Measurements from ENCODE around the gene PTPRD.
A peak's percentile ranks its signal among the peaks of the same experiment; 100 is the strongest.

The PTPRD gene

DNA sequence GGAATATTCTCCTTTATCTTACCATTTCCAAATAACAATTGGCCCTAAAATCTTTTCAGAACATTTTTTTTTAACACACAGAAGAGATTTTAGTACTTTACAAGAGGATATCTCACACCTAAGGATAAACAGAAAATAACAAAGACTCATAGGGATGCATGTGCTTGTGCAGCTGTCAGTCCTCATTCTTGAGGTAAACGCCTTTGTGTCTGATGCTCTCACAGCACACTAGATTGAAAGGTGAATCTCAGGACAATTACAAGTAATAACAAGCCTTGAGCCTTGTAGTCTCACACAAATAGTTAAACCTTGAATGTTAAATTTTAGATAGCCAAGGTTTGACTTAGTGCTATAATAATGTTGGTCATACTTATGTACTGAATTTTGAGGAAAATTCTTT lies 439.2 kb downstream of the PTPRD start:
- DNase-seq = no peak

DNA sequence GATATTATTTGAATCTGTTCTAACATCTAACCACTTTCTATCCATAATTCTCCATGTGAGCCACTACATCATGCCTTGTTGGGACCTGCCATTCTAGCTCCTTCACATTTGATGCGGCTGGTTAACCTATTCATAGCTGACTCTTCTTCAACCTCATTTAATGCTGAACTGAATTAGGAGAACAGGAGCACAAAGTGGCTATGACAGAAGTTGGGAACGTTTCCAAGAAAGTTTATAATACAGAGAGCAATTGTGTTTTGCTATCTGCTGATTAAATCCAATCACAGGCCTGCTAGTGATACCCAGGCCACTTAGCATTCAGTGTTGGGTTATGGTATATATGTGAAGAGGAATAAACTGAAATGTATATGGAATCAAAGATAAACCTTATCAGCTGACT lies 440.3 kb downstream of the PTPRD start:
- no peak for DNase-seq

DNA sequence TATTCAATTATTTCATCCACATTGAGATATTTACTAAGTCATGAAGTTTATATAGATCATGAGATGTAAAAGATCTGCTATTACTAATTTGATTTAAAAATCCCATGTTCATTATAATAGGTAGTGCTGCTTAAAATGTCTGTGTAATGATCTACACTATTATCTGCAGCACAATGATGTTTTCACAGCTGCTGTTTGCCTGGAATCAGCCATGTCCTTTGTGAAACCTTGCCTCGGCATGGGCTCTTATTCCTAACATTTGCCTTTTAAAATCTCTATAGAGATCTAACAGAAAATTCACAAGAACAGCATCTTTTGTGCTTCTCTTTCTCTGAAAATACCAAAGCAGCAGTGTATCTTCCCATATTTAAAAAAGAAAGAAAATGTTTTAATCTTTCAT lies 444.6 kb downstream of the PTPRD start:
- DNase-seq = no peak

DNA sequence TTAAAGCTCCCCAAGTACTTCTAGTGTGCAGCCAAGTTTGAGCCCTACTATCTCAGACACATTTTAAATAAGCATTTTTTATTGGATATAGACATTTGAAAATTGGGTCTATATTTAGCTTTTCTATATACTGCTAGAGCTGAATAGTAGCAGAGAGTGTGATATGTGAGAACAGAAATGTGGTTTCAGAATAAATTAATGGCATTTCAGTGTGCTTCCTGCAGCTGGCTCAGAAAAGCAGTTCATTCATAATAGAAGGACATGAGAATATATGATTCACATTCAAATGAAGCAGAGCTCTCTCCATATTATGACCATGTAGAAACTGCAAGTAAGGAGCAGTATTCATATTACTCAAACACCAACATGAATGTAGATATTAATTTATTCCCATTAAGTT lies 464.0 kb downstream of the PTPRD start:
- no peak for DNase-seq

DNA sequence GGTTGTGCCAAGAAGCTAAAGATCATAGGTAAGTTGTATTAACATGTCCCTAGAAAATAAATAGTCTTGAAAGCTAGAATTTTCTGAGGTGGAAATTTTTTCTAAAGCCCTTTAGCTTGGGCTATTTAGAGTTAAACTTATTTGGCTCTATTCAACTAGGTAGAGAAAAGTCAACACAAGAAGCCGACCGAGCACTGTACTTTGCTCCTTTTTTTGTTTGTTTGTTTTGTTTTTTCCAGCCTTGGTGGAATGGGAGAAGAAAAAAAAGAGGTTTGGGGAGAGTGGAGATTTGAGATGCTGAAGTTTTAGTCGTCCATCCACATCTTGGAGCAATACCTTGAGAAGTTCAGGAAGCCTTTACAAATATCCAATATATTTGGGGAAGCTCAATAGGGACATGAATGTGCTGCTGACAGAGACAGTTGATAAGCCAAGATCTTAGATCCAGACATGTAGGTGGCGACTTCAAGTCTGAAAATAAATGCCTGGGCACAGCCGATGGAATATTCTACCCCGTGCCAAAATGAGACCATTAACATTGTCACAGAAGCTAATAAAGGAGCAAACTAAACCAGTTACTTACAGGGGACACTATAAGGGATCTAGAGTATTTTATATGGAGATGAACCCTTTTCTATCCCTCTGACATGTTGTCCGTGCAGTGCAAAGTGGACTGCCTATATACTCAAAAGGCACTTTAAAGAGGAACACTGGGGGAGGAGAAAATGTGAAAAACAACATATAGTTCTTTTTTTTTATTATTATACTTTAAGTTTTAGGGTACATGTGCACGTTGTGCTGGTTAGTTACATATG lies 466.1 kb downstream of the PTPRD start:
- no peak for DNase-seq

DNA sequence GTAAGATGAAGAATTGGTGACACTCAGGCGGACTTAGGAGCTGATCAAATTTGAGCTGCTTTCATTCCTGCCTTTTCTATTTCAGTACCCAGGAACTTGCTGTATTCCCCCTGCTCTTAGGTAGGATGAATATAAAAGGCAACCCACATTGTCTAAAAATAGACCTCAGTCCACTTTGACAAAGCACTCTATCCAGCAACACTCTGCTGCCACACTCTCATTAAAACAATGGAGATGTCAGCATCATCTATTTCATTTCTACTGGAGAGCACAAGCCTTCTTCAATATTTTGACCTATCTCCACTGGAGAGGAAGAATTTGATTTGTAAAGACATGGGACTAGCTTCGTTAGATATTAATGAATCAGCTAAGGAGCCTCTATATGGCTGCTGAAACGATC lies 468.4 kb downstream of the PTPRD start:
- no peak for DNase-seq

DNA sequence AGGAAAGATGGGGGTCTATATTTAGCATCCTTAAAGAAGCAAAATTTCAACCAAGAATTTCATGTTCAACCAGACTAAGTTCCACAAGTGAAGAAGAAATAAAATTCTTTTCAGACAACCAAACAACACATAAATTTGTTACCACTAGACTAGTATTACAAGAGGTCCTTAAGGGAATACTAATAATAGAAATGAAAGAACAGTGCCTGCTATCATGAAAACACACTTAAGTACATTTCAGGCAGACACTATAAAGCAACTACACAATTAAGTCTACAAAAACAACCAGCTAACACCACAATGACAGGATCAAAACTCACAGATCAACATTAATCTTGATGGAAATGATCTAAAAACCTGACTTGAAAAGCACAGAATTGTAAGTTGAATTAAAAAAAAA lies 477.2 kb downstream of the PTPRD start:
- DNase-seq = no peak

DNA sequence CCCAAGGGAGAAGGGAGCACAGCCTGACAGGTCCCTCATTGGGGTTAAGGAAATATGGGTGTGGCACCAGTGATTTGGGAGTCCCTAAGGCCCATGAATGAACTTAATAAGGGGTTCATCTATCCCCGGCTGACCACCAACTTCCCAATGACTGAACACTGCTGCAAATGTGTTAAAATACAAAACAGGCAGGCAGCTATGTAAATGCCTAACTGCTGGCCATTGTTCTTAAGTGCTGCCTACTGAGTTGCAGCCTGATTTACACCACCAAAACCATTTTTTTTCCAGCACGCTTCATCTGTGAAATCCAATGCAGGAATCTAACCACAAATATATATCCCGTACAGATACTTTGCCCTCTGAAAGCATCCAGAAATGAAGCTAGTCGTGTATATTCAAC lies 478.5 kb downstream of the PTPRD start:
- no peak for DNase-seq

DNA sequence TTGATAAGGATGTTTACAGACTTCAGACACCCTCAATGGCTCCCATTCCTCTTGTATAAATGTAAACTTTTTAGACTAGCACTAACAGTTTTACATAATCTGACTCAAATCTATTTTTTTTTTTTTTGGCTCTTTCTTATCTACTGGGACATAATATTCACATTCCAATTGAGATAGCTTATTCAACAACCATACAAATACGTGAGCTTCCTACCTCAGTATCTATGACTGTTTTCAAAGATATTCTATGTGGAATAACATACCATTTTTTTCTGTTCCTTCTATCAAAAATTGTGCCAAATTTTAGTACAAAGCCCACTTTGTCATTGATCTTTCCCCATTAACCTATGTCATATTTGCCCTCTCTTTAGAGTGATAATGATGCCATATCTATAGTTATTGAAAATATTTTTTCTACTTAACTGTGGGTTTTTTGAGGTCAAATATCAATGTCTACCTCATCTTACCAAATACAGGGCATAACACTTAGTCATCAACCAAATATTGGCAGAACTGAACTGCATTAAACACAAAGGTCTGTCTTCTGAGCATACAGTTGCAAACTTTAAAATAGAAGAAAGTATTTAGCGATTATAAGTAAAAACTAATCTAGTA lies 482.6 kb downstream of the PTPRD start:
- DNase-seq = no peak

DNA sequence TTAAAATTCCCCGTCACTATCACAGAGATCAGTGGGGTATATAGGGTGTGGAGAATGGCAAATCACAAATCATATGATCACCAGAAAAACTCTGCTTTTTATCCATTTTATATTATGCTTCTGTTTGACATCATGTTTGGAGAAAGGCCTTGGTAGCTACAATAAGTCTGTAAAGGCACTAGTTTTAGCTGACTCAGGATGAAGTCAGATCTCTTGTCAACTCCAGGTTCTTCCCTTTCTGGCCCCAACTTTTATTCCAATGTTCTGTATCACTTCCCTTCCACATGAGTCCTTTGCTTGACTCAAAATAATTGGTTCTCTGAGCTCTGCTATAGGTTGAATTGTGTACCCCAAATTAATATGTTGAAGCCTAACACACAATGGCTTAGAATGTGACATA lies 484.9 kb downstream of the PTPRD start:
- no peak for DNase-seq

DNA sequence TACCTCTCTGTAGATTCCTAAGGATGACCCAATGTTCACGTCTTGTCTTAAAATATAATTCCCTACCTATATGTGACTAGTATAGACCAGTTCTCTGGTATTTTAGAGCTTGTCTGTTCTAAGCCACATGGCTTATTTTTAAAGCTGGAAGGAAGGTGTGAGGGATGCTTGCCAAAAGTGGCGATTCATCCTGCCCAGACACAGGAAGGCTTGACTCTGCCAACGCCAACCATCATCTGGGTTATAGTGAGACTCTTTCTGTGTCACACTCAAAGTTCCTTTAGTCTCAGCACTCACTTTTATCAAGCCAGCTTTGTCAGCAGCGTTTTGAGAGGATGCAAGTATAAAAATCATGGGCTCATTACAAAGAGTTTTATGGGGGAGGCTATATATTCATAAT lies 500.0 kb downstream of the PTPRD start:
- DNase-seq = peak in 8 of 58 donors; percentile 1 to 35 (median 7)

DNA sequence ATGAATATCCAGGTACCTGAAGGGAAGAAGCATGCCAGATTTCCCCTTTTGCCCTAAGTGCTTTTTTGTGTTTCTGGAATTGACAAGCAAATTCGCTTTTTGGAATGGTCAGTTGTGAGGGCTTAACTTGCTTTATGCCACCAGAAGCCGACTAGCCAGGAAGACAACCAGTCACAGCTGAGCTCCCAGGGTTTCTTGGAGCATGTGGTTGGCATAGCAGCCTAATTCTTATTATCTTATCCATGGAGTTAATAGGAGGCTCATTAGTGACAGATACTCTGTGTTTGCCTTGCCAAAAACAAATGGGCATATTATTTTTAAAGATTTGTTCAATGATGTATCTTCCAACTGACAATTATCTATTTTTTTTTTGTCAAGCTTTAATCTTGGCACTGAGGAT lies 500.7 kb downstream of the PTPRD start:
- DNase-seq = no peak

DNA sequence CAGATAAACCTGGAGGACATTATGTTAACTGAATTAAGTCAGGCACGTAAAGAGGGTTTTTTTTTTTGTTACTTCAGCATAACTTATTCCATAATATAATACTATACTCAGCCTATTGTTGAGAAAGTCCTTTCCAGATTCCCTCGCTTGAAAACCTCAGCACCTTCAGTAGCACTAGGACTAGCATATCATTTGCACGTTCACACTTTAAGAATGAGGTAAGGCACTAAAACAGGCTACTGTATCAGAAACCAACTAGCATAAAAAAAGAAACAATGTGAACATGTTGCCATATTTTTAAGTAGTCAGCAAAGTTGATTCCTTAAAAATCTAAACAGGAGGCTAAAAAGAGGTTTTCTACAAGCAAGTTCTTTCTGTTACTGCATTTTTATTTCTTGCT lies 504.0 kb downstream of the PTPRD start:
- DNase-seq = no peak

DNA sequence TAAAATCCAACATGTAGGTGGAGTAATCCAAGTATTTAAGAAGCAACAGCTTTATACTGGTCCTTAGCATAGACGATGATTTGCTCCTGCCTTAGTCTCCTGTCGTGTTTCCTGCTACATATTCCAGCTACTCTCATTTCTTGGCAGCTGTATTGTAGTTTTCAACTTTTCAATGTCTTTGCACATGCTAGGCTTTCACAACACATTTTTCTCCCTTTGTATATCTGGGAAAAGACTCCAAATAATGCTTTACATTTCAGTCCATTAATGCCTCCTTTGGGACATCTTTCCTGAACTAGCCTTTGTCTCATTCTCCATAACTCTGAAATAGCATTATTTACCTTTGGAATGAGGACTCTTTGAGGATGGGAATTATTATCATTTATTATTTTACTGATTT lies 508.0 kb downstream of the PTPRD start:
- DNase-seq = no peak

DNA sequence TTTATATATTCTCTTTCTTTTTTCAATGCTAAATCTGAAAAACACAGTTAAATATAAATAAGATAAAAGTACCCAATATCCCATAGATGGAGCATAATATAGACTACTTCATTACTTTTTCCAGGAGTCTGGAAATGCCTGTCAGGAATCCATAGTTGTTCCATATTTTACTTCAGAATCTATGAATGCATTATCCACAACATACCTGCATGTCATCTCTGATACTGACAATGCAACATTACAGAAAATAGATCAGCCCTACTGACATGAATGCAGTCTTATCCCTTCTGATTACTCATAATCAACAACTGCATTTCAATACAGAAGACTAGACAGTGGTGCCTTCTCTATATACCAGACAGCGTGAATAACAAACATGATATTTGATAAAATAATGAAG lies 517.6 kb downstream of the PTPRD start:
- DNase-seq = no peak

DNA sequence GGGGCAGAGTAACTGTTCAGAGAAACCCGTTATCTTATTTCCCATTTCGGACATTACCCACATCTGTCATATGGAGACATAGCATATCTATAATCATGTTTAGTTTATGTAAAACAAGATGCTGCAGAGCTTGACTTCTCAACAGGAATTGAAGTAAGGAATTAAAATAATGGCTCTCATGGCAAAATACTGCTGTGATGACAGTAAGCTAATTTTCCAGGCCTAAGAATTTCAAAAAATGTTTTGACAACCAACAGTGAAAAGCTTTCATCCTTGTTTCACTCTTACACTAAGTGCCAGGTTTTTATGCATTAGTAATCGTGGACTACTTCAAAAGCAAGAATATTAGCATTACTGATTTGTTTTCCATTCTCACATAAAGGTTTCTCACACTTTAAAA lies 518.2 kb downstream of the PTPRD start:
- no peak for DNase-seq

DNA sequence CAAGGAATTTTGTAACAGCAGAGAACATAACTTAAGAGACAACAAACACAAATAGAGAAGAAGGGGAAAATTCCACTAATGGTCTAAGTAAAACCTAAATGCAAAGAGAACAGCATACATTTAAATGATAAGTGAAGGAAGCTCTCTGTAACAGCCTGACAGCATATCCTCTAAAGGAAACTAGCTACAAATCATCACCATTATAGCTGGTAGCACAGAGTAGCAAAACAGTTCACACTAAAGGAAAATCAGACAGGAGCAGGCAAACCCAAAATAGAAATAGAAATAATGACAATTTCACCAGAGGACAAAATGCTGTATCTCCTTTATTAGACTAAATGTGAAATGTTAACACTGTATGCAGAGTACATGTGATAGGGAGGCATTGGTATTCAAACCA lies 532.8 kb downstream of the PTPRD start:
- no peak for DNase-seq

DNA sequence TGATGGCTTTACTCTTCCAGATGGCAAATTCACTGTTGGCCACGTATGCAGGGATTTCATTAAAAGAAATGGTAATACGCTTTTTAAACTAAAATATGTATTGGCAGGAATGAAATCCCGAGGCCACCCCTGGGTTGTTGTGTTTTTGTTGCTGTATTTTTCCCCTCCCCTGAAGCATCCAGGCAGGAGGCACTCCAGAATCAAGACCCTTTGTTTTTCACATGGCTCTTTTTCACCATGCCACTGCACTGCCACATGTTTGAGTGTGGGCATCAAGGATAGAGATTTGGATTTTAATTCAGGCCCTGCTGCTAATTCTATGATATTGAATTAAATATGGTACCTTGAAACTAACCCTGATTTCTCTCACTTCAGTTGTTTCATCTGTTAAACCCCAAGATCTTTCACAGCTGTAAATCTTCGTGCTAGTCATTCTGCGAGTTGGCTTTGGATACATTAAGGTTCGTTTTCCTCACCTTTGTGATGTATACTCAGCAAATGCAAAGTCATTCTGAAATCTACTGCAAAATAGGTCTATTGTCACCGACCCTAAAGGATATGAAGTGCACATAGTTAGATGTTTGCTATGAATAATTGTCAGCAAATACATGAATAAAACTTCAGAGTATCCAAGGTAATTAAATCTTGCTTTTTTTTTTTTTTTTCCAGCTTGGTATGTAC lies 533.4 kb downstream of the PTPRD start:
- no peak for DNase-seq

DNA sequence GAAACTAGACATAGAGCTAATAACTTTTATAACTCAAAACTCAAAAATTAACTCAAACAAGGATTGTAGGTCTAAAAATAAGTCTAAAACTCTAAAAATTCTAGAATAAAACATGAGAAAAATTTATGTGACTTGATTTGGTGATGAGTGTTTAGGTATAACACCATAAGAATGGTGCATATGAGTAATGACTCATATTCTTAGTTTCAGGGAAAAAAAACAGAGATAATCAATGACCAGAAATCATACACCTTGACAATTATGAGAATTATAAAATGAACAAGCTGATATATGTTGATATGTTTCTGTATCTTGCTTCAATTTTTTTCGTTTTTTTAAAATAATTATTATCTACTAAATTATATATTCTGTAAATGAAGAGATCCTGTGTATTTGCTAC lies 541.2 kb downstream of the PTPRD start:
- no peak for DNase-seq

DNA sequence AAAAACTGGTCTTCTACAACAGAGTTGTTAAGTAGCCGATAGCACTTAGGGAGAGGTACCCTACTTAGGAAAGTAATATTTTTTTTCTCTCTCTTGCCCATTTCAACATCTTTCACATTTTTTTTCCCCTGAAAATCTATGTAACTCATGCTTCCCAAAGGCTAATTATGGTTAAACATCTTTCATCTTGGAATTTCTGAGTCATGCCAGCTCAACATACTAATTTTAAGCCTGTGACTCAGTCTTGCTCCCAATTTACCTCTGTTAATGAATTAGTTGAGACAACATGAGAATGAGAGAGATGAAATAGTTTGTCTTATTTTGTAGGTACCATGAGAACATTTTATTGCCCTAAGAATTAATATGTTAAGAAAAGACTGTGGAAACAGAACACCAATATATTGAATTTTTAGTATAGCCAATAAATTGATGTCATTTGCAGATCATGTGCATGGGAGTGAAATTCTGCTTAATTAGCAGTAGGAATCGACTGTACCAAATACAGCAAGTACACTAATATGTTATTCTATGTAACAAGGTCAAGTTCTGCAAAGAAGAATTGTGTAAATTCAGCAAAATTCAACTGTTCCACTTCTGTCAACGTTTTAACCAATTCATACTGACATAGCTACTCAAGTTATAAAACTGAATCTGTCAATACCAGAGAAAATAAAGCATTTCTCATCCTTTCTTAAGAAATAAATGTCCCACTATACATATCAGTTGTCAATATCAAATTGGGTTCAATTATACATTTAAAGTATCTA lies 550.0 kb downstream of the PTPRD start:
- DNase-seq = peak in 1 of 58 donors; percentile 9

DNA sequence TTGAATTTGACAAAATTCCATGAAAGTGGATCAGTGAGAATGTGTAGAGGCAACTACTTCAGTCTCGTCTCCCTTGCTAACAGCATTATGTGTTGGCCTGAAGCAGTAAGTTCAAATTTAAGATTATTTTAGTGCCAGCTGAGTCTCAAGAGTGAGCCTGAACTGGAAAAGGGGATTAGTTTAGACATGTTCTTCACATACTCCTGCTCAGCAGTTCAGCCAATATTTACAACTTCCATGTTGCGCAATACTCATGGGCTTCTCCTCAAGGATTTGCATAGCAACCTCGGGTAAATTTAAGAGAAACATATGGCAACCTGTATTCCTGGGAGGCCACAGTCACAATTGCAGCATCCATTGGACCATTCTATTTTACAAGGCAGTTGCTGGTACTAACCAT lies 553.8 kb downstream of the PTPRD start:
- DNase-seq = no peak

DNA sequence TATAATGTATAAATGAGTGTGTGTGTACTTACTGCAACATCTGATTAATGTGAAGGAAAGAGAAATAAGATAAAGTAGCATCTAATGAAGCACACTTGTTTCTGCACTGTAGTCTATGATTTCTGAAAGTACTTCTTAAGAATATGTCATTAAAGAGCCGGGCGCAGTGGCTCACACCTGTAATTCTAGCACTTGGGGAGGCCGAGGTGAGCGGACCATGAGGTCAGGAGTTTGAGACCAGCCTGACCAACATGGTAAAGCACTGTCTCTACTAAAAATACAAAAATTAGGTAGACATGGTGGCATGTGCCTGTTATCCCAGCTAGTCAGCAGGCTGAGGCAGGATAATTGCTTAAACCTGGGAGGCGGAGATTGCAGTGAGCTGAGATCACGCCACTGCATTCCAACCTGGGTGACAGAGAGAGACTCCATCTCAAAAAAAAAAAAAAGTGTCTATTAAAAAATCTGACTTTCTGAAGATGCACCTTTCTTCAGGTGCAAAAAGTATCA lies 556.9 kb downstream of the PTPRD start:
- DNase-seq = no peak

All from anterior cingulate cortex (tissue), 58 donors.